GM12892 (cell line): ENCODE results near the gene ROCK2.

Source experiments
- POLR2A ChIP-seq: IDR thresholded peaks from 2 replicates; pipeline ENCODE4 v1.6.1; 2011; ENCODE audit warnings: low read depth, low read length, control low read depth
- POLR2AphosphoS5 ChIP-seq: IDR thresholded peaks from 2 replicates; pipeline ENCODE4 v1.6.1; 2011; ENCODE audit warnings: low read depth, low read length, control low read depth
- TAF1 ChIP-seq: IDR thresholded peaks from 2 replicates; pipeline ENCODE4 v1.6.1; 2011; ENCODE audit warnings: low read depth, mild to moderate bottlenecking, control low read depth, low read length, borderline replicate concordance

- TF ChIP-seq POLR2A (no peak), POLR2AphosphoS5 (no peak), TAF1 (no peak)
These were observed 11.0 kb upstream of the ROCK2 start for GRCh38 chr2:11355194-11356053.
